ENCODE results near the gene SUCNR1.
A peak's percentile ranks its signal among the peaks of the same experiment; 100 is the strongest.
"Not testable (repeated sequence)": the region's sequence is repeated elsewhere in the genome, so short reads cannot be mapped to it uniquely, and the experiment has no call there.

SUCNR1 gene

GRCh38 chr3:151925876-151926275, 52.4 kb downstream of the SUCNR1 start:
- no peak overlapping the region for H4K8ac ChIP-seq (ENCODE audit: low read depth, low read length)
- H3K4me1 ChIP-seq (ENCODE audit: control insufficient read depth in 1 of 2, insufficient read depth in 2 of 2, low read length in 2 of 2), result peaks cover 2 to 3% of the 10 kb centered on the region in 2 experiments
- no peak overlapping the region for H2AK5ac ChIP-seq (ENCODE audit: low read length)
- no CpG with 5 or more reads among the region's 2 CpGs for WGBS (ENCODE audit: extremely low coverage, insufficient coverage, insufficient read length)
- no peak overlapping the region for H2BK5ac ChIP-seq (ENCODE audit: low read depth, low read length, poor library complexity)
- H3K36me3 ChIP-seq (ENCODE audit: control insufficient read depth in 1 of 2, insufficient read depth in 2 of 2, low read length in 2 of 2), result no peaks in the 10 kb centered on the region
- no peak overlapping the region for H2AFZ ChIP-seq (ENCODE audit: insufficient read depth, low read length, poor library complexity)
- H3K14ac ChIP-seq (ENCODE audit: low read length), result no peak overlapping the region
- H2BK120ac ChIP-seq (ENCODE audit: insufficient read depth, low read length, poor library complexity), result no peak overlapping the region
- H3K27me3 ChIP-seq (ENCODE audit: insufficient read depth, low read length), result no peaks in the 10 kb centered on the region
- H3K4me3 ChIP-seq (ENCODE audit: low read depth, low read length), result no peak overlapping the region
- no peaks in the 10 kb centered on the region for H3K79me2 ChIP-seq (ENCODE audit: control insufficient read depth, insufficient read depth, low read length, poor library complexity)
- no peak overlapping the region for H3K23ac ChIP-seq (ENCODE audit: low read length)
- H4K12ac ChIP-seq (ENCODE audit: low read depth, low read length), result no peak overlapping the region
- no peak overlapping the region for H3K4ac ChIP-seq (ENCODE audit: low read depth, low read length)
- H3K9ac ChIP-seq (ENCODE audit: low read length), result no peak overlapping the region
- peak; percentile 7 to 46 for DNase-seq
- no peak overlapping the region for H2BK12ac ChIP-seq (ENCODE audit: low read length)
- H3K27ac ChIP-seq (ENCODE audit: low read depth, low read length), result no peak overlapping the region
- no peak overlapping the region for H4K91ac ChIP-seq (ENCODE audit: low read depth, low read length)
- peaks cover 2% of the 10 kb centered on the region for H3K79me1 ChIP-seq (ENCODE audit: low read length)
- no peaks in the 10 kb centered on the region for H3K9me3 ChIP-seq (ENCODE audit: insufficient read depth, low read depth, low read length)
- H3K18ac ChIP-seq (ENCODE audit: low read length), result no peak overlapping the region
- H3K4me2 ChIP-seq (ENCODE audit: low read length), result no peak overlapping the region

- Histone ChIP-seq H3K14ac (ENCODE audit: low read length) (no peak overlapping the region), H3K4me3 (ENCODE audit: low read depth, low read length) (no peak overlapping the region), H4K8ac (ENCODE audit: low read depth, low read length) (no peak overlapping the region), H2AFZ (ENCODE audit: insufficient read depth, low read length, poor library complexity) (no peak overlapping the region), H3K9me3 (ENCODE audit: insufficient read depth, low read depth, low read length) (no peaks in the 10 kb centered on the region), H3K23ac (ENCODE audit: low read length) (no peak overlapping the region), H3K36me3 (ENCODE audit: control insufficient read depth in 1 of 2, insufficient read depth in 2 of 2, low read length in 2 of 2) (no peaks in the 10 kb centered on the region), H2BK12ac (ENCODE audit: low read length) (no peak overlapping the region), H4K91ac (ENCODE audit: low read depth, low read length) (no peak overlapping the region), H2BK120ac (ENCODE audit: insufficient read depth, low read length, poor library complexity) (no peak overlapping the region), H3K4me2 (ENCODE audit: low read length) (no peak overlapping the region), H3K79me2 (ENCODE audit: control insufficient read depth, insufficient read depth, low read length, poor library complexity) (no peaks in the 10 kb centered on the region), H3K18ac (ENCODE audit: low read length) (no peak overlapping the region), H3K27me3 (ENCODE audit: insufficient read depth, low read length) (no peaks in the 10 kb centered on the region), H3K9ac (ENCODE audit: low read length) (no peak overlapping the region), H2BK5ac (ENCODE audit: low read depth, low read length, poor library complexity) (no peak overlapping the region), H3K4ac (ENCODE audit: low read depth, low read length) (no peak overlapping the region), H3K27ac (ENCODE audit: low read depth, low read length) (no peak overlapping the region), H2AK5ac (ENCODE audit: low read length) (no peak overlapping the region), H3K79me1 (ENCODE audit: low read length) (peaks cover 2% of the 10 kb centered on the region), H4K12ac (ENCODE audit: low read depth, low read length) (no peak overlapping the region), H3K4me1 (ENCODE audit: control insufficient read depth in 1 of 2, insufficient read depth in 2 of 2, low read length in 2 of 2) (peaks cover 2 to 3% of the 10 kb centered on the region in 2 experiments)
- peak in 1 of 2 donors; percentile 35 for DNase-seq
- WGBS (ENCODE audit: extremely low coverage, insufficient coverage, insufficient read length), result no CpG with 5 or more reads among the region's 5 CpGs
Measured at GRCh38 chr3:151926956-151927355, 53.5 kb downstream of the SUCNR1 start.

GRCh38 chr3:151927915-151928525, 54.6 kb downstream of the SUCNR1 start:
- not testable (repeated sequence) for H3K27me3 ChIP-seq (ENCODE audit: insufficient read depth, low read length); H3K36me3 ChIP-seq (ENCODE audit: control insufficient read depth in 1 of 2, insufficient read depth in 2 of 2, low read length in 2 of 2); H3K9me3 ChIP-seq (ENCODE audit: insufficient read depth, low read depth, low read length); H3K4me1 ChIP-seq (ENCODE audit: control insufficient read depth in 1 of 2, insufficient read depth in 2 of 2, low read length in 2 of 2); H4K91ac ChIP-seq (ENCODE audit: low read depth, low read length); H4K8ac ChIP-seq (ENCODE audit: low read depth, low read length); H3K4ac ChIP-seq (ENCODE audit: low read depth, low read length); H3K79me1 ChIP-seq (ENCODE audit: low read length); H3K18ac ChIP-seq (ENCODE audit: low read length); H2AK5ac ChIP-seq (ENCODE audit: low read length); H2BK5ac ChIP-seq (ENCODE audit: low read depth, low read length, poor library complexity); H3K9ac ChIP-seq (ENCODE audit: low read length); H3K4me2 ChIP-seq (ENCODE audit: low read length); H2AFZ ChIP-seq (ENCODE audit: insufficient read depth, low read length, poor library complexity); H3K79me2 ChIP-seq (ENCODE audit: control insufficient read depth, insufficient read depth, low read length, poor library complexity); H4K12ac ChIP-seq (ENCODE audit: low read depth, low read length); H2BK120ac ChIP-seq (ENCODE audit: insufficient read depth, low read length, poor library complexity); H3K27ac ChIP-seq (ENCODE audit: low read depth, low read length); H3K14ac ChIP-seq (ENCODE audit: low read length); H3K4me3 ChIP-seq (ENCODE audit: low read depth, low read length); H3K23ac ChIP-seq (ENCODE audit: low read length)
- no CpG with 5 or more reads among the region's 49 CpGs for WGBS (ENCODE audit: extremely low coverage, insufficient coverage, insufficient read length)
- DNase-seq, result peak in 1 of 2 donors; percentile 29
- peak overlapping the region; percentile 17 for H2BK12ac ChIP-seq (ENCODE audit: low read length)

- H4K91ac ChIP-seq (ENCODE audit: low read depth, low read length), result no peak overlapping the region
- H4K8ac ChIP-seq (ENCODE audit: low read depth, low read length), result no peak overlapping the region
- H2BK5ac ChIP-seq (ENCODE audit: low read depth, low read length, poor library complexity), result no peak overlapping the region
- H4K12ac ChIP-seq (ENCODE audit: low read depth, low read length), result no peak overlapping the region
- H2AFZ ChIP-seq (ENCODE audit: insufficient read depth, low read length, poor library complexity), result no peak overlapping the region
- H3K9me3 ChIP-seq (ENCODE audit: insufficient read depth, low read depth, low read length), result no peaks in the 10 kb centered on the region
- H3K4me2 ChIP-seq (ENCODE audit: low read length), result no peak overlapping the region
- peaks cover 8% of the 10 kb centered on the region for H3K79me1 ChIP-seq (ENCODE audit: low read length)
- no peak overlapping the region for H3K4ac ChIP-seq (ENCODE audit: low read depth, low read length)
- no peaks in the 10 kb centered on the region for H3K79me2 ChIP-seq (ENCODE audit: control insufficient read depth, insufficient read depth, low read length, poor library complexity)
- H3K14ac ChIP-seq (ENCODE audit: low read length), result no peak overlapping the region
- peaks cover 1 to 3% of the 10 kb centered on the region in 2 experiments for H3K4me1 ChIP-seq (ENCODE audit: control insufficient read depth in 1 of 2, insufficient read depth in 2 of 2, low read length in 2 of 2)
- no peak overlapping the region for H2BK120ac ChIP-seq (ENCODE audit: insufficient read depth, low read length, poor library complexity)
- DNase-seq, result no peak
- no peak overlapping the region for H3K18ac ChIP-seq (ENCODE audit: low read length)
- no peaks in the 10 kb centered on the region for H3K27me3 ChIP-seq (ENCODE audit: insufficient read depth, low read length)
- no peak overlapping the region for H3K9ac ChIP-seq (ENCODE audit: low read length)
- H3K36me3 ChIP-seq (ENCODE audit: control insufficient read depth in 1 of 2, insufficient read depth in 2 of 2, low read length in 2 of 2), result no peaks in the 10 kb centered on the region
- no peak overlapping the region for H3K4me3 ChIP-seq (ENCODE audit: low read depth, low read length)
- no peak overlapping the region for H3K23ac ChIP-seq (ENCODE audit: low read length)
- no CpG with 5 or more reads among the region's 1 CpG for WGBS (ENCODE audit: extremely low coverage, insufficient coverage, insufficient read length)
- no peak overlapping the region for H3K27ac ChIP-seq (ENCODE audit: low read depth, low read length)
- no peak overlapping the region for H2BK12ac ChIP-seq (ENCODE audit: low read length)
- H2AK5ac ChIP-seq (ENCODE audit: low read length), result no peak overlapping the region
Measured at GRCh38 chr3:151931171-151931570, 57.7 kb downstream of the SUCNR1 start.

Data from trophoblast cell (in vitro differentiated cells and primary cell).